DND-41 (cell line): ENCODE data around the gene SLCO2A1.

Experiments
- CTCF ChIP-seq: IDR thresholded peaks from 2 replicates; pipeline ENCODE4 v1.5.1; 2012; ENCODE audit warnings: borderline replicate concordance, low read length, moderate library complexity, mild to moderate bottlenecking; ENCODE audit not compliant: poor library complexity, severe bottlenecking; ENCODE audit errors: extremely low read depth
- EZH2 ChIP-seq: IDR thresholded peaks from 3 replicates; pipeline ENCODE4 v1.6.1; 2012; ENCODE audit warnings: borderline replicate concordance, low read depth, mild to moderate bottlenecking, moderate library complexity, low read length, inconsistent platforms; ENCODE audit not compliant: severe bottlenecking

GRCh38 chr3:134066158-134066541, 36.4 kb upstream of the SLCO2A1 start:
- TF ChIP-seq EZH2 (no peak), CTCF (no peak)
